K562 (cell line): ENCODE measurements around the gene SOX18. TPM values are rescaled to one million over a fixed set of nuclear protein-coding genes. Genes with fewer than 3 reads are reported as not detected.

Source experiments
- ATAC-seq: fragments of 200-7000 bp; cut with Tn5 transposase; 3 replicates; pipeline ENCODE4 v1.9.1; 2020; ENCODE audit warnings: moderate library complexity
- BruUV-seq: library from RNA; stranded (reverse); fragments of 400-500 nt; replicated peaks from 2 replicates; lab custom pipeline; 2021; lab: Mats Ljungman, UMichigan
- CTCF ChIA-PET: fragments of 300-600 bp; formaldehyde crosslinking; extraction: SDS; loops from one replicate; lab custom pipeline; 2021; ENCODE audit warnings: low intra/inter-chr PET ratio; lab: Yijun Ruan, JAX
- POLR2A ChIA-PET: fragments of 300-600, 350-650 bp; sonication (Branson Sonifier 250); formaldehyde crosslinking; extraction: SDS; loops from one replicate; lab custom pipeline; 2021; ENCODE audit warnings: antibody characterized with exemption, inconsistent platforms; lab: Yijun Ruan, JAX
- DNase-seq, 4 experiments: peaks; one replicate each; pipeline versions ENCODE4 v3.0.0 to v3.0.0-alpha.2; 2011 to 2018; ENCODE audit warnings: low spot score in 3 of 4, mixed read lengths in 3 of 4; ENCODE audit errors: extremely low read depth in 1 of 4
- FAIRE-seq: peaks from 2 replicates; lab custom pipeline; 2011; peaks lifted over from hg19 to GRCh38; lab: Jason Lieb, UNC
- H2AFZ ChIP-seq: 2 replicates; pipeline ENCODE4 v1.6.0; 2011; ENCODE audit warnings: low read depth, low read length, control low read depth, inconsistent platforms
- H3K27ac ChIP-seq: fragments of 200-600 bp; 3 replicates; pipeline ENCODE4 v1.8.0; 2011; ENCODE audit warnings: low read depth, mild to moderate bottlenecking, control low read depth, inconsistent platforms, low read length, moderate library complexity, mixed read lengths; ENCODE audit errors: extremely low read depth
- H3K27me3 ChIP-seq, 2 experiments: fragments of 300-600 bp in 1 of 2; 2 replicates in 1 of 2; 3 replicates in 1 of 2; pipeline versions ENCODE4 v1.6.0 to v1.8.0; 2011; ENCODE audit warnings: inconsistent platforms in 2 of 2, low read length in 2 of 2, mild to moderate bottlenecking in 1 of 2, mixed read lengths in 1 of 2, moderate library complexity in 1 of 2; ENCODE audit not compliant: control insufficient read depth in 2 of 2, insufficient read depth in 2 of 2
- H3K36me3 ChIP-seq: fragments of 300-600 bp; 3 replicates; pipeline ENCODE4 v1.8.0; 2011; ENCODE audit warnings: mild to moderate bottlenecking, low read length, inconsistent platforms; ENCODE audit not compliant: control insufficient read depth, insufficient read depth
- H3K4me1 ChIP-seq, 2 experiments: fragments of 200-600 bp in 1 of 2; replicated peaks in 1 of 2; 2 replicates in 1 of 2; 3 replicates in 1 of 2; pipeline versions ENCODE4 v1.5.1 to v1.8.0; 2011; ENCODE audit warnings: inconsistent platforms in 2 of 2, low read length in 2 of 2, mild to moderate bottlenecking in 1 of 2, mixed read lengths in 1 of 2, moderate library complexity in 1 of 2; ENCODE audit not compliant: control insufficient read depth in 2 of 2, insufficient read depth in 2 of 2
- H3K4me2 ChIP-seq: 2 replicates; pipeline ENCODE4 v1.6.1; 2011; ENCODE audit warnings: low read length, control low read depth, inconsistent platforms, mixed read lengths; ENCODE audit not compliant: insufficient read depth
- H3K4me3 ChIP-seq: fragments of 200-600 bp; sonication (generic), shearing (Covaris generic); 2 replicates; pipeline ENCODE4 v1.5.1; 2016; ENCODE audit warnings: control low read depth, inconsistent platforms
- H3K79me2 ChIP-seq: fragments of 200-600 bp; 3 replicates; pipeline ENCODE4 v1.8.0; 2011; ENCODE audit warnings: low read length, inconsistent platforms; ENCODE audit not compliant: control insufficient read depth, insufficient read depth
- H3K9ac ChIP-seq, 2 experiments: 2 replicates each; pipeline versions ENCODE4 v1.6.0 to v1.6.1; 2011; ENCODE audit warnings: low read depth in 2 of 2, low read length in 2 of 2, control low read depth in 1 of 2, inconsistent platforms in 1 of 2, mild to moderate bottlenecking in 1 of 2, mixed read lengths in 1 of 2; ENCODE audit not compliant: insufficient read depth in 1 of 2
- H3K9me1 ChIP-seq: one replicate; pipeline ENCODE4 v1.6.0; 2011; ENCODE audit warnings: inconsistent platforms, mild to moderate bottlenecking, low read length, moderate library complexity; ENCODE audit not compliant: control insufficient read depth, insufficient read depth
- H3K9me3 ChIP-seq: replicated peaks from 2 replicates; pipeline ENCODE4 v1.5.1; 2011; ENCODE audit warnings: low read depth, low read length, inconsistent platforms; ENCODE audit not compliant: control insufficient read depth, insufficient read depth
- H4K20me1 ChIP-seq: replicated peaks from 2 replicates; pipeline ENCODE4 v1.6.1; 2011; ENCODE audit warnings: low read length, inconsistent platforms, mixed read lengths; ENCODE audit not compliant: control insufficient read depth, insufficient read depth
- CTBP1 ChIP-seq: fragments of 450-650 bp; IDR thresholded peaks from 2 replicates; pipeline ENCODE4 v1.6.1; 2016; ENCODE audit warnings: borderline replicate concordance
- FOXJ3 ChIP-seq: sonication (generic); formaldehyde crosslinking; IDR thresholded peaks from 2 replicates; pipeline ENCODE4 v1.4.0; 2020; ENCODE audit warnings: mild to moderate bottlenecking, missing genetic modification reagents
- GABPA ChIP-seq: fragments of 200-800 bp; sonication (Bioruptor generic); conservative IDR thresholded peaks from 2 replicates; pipeline ENCODE4 v1.6.1; 2016; ENCODE audit warnings: low read depth, missing genetic modification characterization, missing compliant biosample characterization
- GATAD2A ChIP-seq: fragments of 450-650 bp; IDR thresholded peaks from 2 replicates; pipeline ENCODE4 v1.6.1; 2017
- MCM7 ChIP-seq, 2 experiments: fragments of 450-650 bp; IDR thresholded peaks; 2 replicates each; pipeline ENCODE4 v1.6.1; 2016 to 2018
- NCOA4 ChIP-seq: fragments of 450-650 bp; IDR thresholded peaks from 2 replicates; pipeline ENCODE4 v1.6.1; 2018; ENCODE audit warnings: mild to moderate bottlenecking; ENCODE audit not compliant: partially characterized antibody
- PTTG1 ChIP-seq: fragments of 450-650 bp; IDR thresholded peaks from 2 replicates; pipeline ENCODE4 v1.6.1; 2016; ENCODE audit warnings: low read depth, mild to moderate bottlenecking, missing genetic modification characterization, missing compliant biosample characterization
- RBFOX2 ChIP-seq: fragments of 200-400 bp; formaldehyde crosslinking; IDR thresholded peaks from 2 replicates; pipeline ENCODE4 v1.6.1; 2017; ENCODE audit warnings: low read depth, mild to moderate bottlenecking, low read length, moderate library complexity
- ZNF124 ChIP-seq: sonication (generic); formaldehyde crosslinking; IDR thresholded peaks from 2 replicates; pipeline ENCODE4 v1.8.1; 2022; ENCODE audit warnings: missing genetic modification reagents
- ZNF384 ChIP-seq: IDR thresholded peaks from 2 replicates; pipeline ENCODE4 v1.6.1; 2012; ENCODE audit warnings: low read depth, low read length, improper control_type of control experiment
- ZNF395 ChIP-seq: fragments of 200-800 bp; sonication (Bioruptor generic); IDR thresholded peaks from 2 replicates; pipeline ENCODE4 v1.6.1; 2017; ENCODE audit warnings: missing genetic modification characterization, missing compliant biosample characterization
- WGBS: fragments of 100-300 bp; shearing (Covaris generic); methylation state at CpG from one replicate; pipeline ENCODE4 v1.1.6; 2016; ENCODE audit warnings: low coverage, mixed read lengths; ENCODE audit not compliant: insufficient coverage; ENCODE audit errors: missing lambda C conversion rate; 5-methylcytosine and 5-hydroxymethylcytosine counted together
- in situ Hi-C: fragments of 300-500 bp; cut with MboI; formaldehyde crosslinking; loops from 4 replicates; pipeline ENCODE4 v1.15.0; 2018; ENCODE audit warnings: inconsistent platforms, mixed read lengths
- intact Hi-C: fragments of 100-400 bp; cut with micrococcal nuclease; formaldehyde crosslinking; loops from 2 replicates; pipeline ENCODE4 v1.14.2; 2022
- polyA plus RNA-seq, 8 experiments: library from polyadenylated mRNA; depleted of rRNA in 4 of 8; stranded (reverse) in 5 of 8; unstranded in 3 of 8; fragments of >200 nt; fragmentation: Nextera tagmentation in 2 of 8; fragmentation: Illumina TruSeq in 1 of 8; extraction: Ambion mirVana in 2 of 8; extraction: Trizol in 1 of 8; gene quantifications; 2 replicates each; pipeline versions ENCODE4 v1.2.1 to v1.2.3, GENCODE V29; 2011 to 2014; ENCODE audit warnings: inconsistent platforms in 1 of 8, missing spikeins in 1 of 8
- total RNA-seq, 7 experiments: library from RNA; depleted of rRNA in 6 of 7; stranded (reverse); fragments of >200 nt in 6 of 7; fragmentation: Illumina TruSeq in 2 of 7; extraction: Trizol in 2 of 7; gene quantifications; 2 replicates each; pipeline versions ENCODE4 v1.2.1 to v1.2.3, GENCODE V29; 2011 to 2021; ENCODE audit warnings: low replicate concordance in 1 of 7
- TF ChIP-seq, protein P1 (sequence below): fragments of 450-650 bp; IDR thresholded peaks from 2 replicates; pipeline ENCODE4 v1.6.1; 2014; ENCODE audit warnings: low read depth, mild to moderate bottlenecking, moderate library complexity, borderline replicate concordance
- TF ChIP-seq, protein P2 (sequence below): fragments of 450-650 bp; IDR thresholded peaks from 2 replicates; pipeline ENCODE4 v1.6.1; 2017; ENCODE audit warnings: mild to moderate bottlenecking, moderate library complexity

The SOX18 gene
- total and polyA plus RNA-seq, 9 of the 15 experiments (the other 6 are each of a cell fraction or from before 2014, with no cell fraction given), result 0.15 to 19.8 (median 0.33) TPM

DNA sequence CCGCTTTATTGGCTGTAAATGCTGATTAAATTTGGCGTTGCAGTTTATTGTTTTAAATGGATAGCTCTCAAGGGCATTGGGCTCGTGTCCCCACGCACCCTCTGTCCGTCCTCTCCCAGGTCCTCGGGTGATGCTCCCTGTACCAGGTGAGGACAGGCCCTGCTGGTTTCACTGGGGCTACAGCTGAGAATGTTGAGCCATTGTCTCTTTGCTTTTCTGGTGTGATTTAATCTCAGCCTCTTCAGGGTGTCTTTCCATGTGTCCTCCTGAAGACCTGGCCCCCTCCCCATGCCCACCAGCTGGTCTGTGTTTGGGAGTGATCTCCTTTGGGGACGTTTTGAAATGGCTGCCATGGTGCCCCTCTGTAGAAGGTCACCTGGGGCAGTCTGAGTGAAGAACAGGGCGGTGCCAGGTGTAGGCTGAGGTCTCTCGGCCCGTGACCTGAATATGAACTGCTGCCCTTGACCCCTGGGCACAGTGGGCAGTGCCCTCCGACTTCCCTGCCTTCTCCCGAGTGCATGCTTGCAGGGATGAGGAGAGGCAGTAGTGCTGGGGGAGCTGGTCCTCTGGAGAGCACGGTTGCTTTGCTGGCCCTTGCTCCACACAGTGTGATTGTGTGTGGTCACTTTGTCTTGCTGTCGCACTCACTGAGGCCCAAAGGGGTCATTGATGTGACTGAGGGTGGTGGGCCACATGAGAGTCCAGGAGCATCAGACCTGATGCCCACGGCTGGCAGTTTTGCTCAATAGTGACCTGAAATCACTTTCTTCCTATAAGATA lies 25.9 kb downstream of the SOX18 start:
- H3K9me3 ChIP-seq, result no peaks in the 10 kb centered on the region
- CTCF ChIA-PET, result no interaction called here
- no peaks in the 10 kb centered on the region for H3K27me3 ChIP-seq
- intact Hi-C loops, result no loop called here
- H3K27ac ChIP-seq, result no peak overlapping the region
- peaks cover 3% of the 10 kb centered on the region; the same call in 1 of the 2 replicates for H4K20me1 ChIP-seq
- TF ChIP-seq ZNF124 (CRISPR knock-in tag) (no peak), GABPA (no peak), RBFOX2 (no peak), PTTG1 (no peak), FOXJ3 (no peak), ZNF395 (CRISPR knock-in tag) (no peak), NCOA4 (no peak), CTBP1 (no peak), MCM7 (IDR thresholded peaks at IDR 0.05) (no peak), ZNF384 (no peak), GATAD2A (no peak)
- TF ChIP-seq, protein P1, sequence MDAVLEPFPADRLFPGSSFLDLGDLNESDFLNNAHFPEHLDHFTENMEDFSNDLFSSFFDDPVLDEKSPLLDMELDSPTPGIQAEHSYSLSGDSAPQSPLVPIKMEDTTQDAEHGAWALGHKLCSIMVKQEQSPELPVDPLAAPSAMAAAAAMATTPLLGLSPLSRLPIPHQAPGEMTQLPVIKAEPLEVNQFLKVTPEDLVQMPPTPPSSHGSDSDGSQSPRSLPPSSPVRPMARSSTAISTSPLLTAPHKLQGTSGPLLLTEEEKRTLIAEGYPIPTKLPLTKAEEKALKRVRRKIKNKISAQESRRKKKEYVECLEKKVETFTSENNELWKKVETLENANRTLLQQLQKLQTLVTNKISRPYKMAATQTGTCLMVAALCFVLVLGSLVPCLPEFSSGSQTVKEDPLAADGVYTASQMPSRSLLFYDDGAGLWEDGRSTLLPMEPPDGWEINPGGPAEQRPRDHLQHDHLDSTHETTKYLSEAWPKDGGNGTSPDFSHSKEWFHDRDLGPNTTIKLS, result no peak
- TF ChIP-seq, protein P2, sequence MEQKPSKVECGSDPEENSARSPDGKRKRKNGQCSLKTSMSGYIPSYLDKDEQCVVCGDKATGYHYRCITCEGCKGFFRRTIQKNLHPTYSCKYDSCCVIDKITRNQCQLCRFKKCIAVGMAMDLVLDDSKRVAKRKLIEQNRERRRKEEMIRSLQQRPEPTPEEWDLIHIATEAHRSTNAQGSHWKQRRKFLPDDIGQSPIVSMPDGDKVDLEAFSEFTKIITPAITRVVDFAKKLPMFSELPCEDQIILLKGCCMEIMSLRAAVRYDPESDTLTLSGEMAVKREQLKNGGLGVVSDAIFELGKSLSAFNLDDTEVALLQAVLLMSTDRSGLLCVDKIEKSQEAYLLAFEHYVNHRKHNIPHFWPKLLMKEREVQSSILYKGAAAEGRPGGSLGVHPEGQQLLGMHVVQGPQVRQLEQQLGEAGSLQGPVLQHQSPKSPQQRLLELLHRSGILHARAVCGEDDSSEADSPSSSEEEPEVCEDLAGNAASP, result no peak
- TF ChIP-seq, all 486 proteins: peak for 0
- FAIRE-seq (no peak), DNase-seq (no peak), ATAC-seq (no peak)
- peaks cover 89% of the 10 kb centered on the region; the same call in 2 of the 3 replicates for H3K36me3 ChIP-seq
- peaks cover 0 to 7% of the 10 kb centered on the region in 2 experiments; a peak in 1 of 5 replicates for H3K4me1 ChIP-seq
- POLR2A ChIA-PET, result no interaction called here
- H2AFZ ChIP-seq, result no peak overlapping the region
- H3K4me3 ChIP-seq, result no peak overlapping the region
- 89% methylated on average over 15 of the region's 15 CpGs for WGBS
- no peak overlapping the region for H3K4me2 ChIP-seq
- no TSS peak for BruUV-seq
- no peaks in the 10 kb centered on the region for H3K79me2 ChIP-seq
- no peak overlapping the region for H3K9ac ChIP-seq
- H3K9me1 ChIP-seq, result no peaks in the 10 kb centered on the region
- in situ Hi-C loops, result no loop called here
